Prostate gland (tissue), 2 donors: Measurements from ENCODE around the gene NR2F6. TPM values are rescaled to one million over a fixed set of nuclear protein-coding genes. Genes with fewer than 3 reads are reported as not detected.

Experiments used
- DNase-seq: peaks from one replicate; pipeline ENCODE4 v3.0.0-alpha.2; 2019; ENCODE audit warnings: low spot score
- H3K27ac ChIP-seq, 2 donors: fragments of 200-600 bp; sonication (generic); 2 replicates each; pipeline ENCODE4 v1.5.1; 2017 to 2019
- H3K27me3 ChIP-seq: fragments of 200-600 bp; sonication (generic); replicated peaks from 2 replicates; pipeline ENCODE4 v1.5.1; 2019; ENCODE audit not compliant: insufficient read depth
- H3K36me3 ChIP-seq, 2 donors: fragments of 200-600 bp; sonication (generic); 1 replicate in 1 of 2; 2 replicates in 1 of 2; pipeline versions ENCODE4 v1.5.1 to v1.8.1; 2017 to 2019
- H3K4me1 ChIP-seq: fragments of 200-600 bp; sonication (generic); replicated peaks from 2 replicates; pipeline ENCODE4 v1.5.1; 2019
- H3K4me3 ChIP-seq, 2 donors: fragments of 200-600 bp; sonication (generic); 2 replicates each; pipeline ENCODE4 v1.5.1; 2017 to 2019
- H3K9me3 ChIP-seq: fragments of 200-600 bp; sonication (generic); 2 replicates; pipeline ENCODE4 v1.5.1; 2017
- CTCF ChIP-seq, 4 experiments: fragments of 200-600 bp in 2 of 4; fragments of 450-650 bp in 2 of 4; sonication (generic) in 2 of 4; IDR thresholded peaks; 1 replicate in 3 of 4; 2 replicates in 1 of 4; pipeline ENCODE4 v1.5.1; 2016 to 2019; ENCODE audit warnings: antibody characterized with exemption in 4 of 4, mild to moderate bottlenecking in 2 of 4, moderate library complexity in 2 of 4
- POLR2A ChIP-seq: fragments of 450-650 bp; IDR thresholded peaks from one replicate; pipeline ENCODE4 v1.6.1; 2016; ENCODE audit warnings: antibody characterized with exemption, mild to moderate bottlenecking
- POLR2AphosphoS5 ChIP-seq: sonication (generic); formaldehyde crosslinking; IDR thresholded peaks from one replicate; pipeline ENCODE4 v1.6.1; 2017; ENCODE audit warnings: antibody characterized with exemption
- WGBS: methylation state at CpG from one replicate; pipeline ENCODE4 v1.1.5; 2018; 5-methylcytosine and 5-hydroxymethylcytosine counted together
- intact Hi-C: fragments of 100-400 bp; cut with DNase I; formaldehyde crosslinking; loops from one replicate; pipeline ENCODE4 v1.14.2; 2022
- total RNA-seq, 2 donors: library from RNA; depleted of rRNA; stranded (reverse); fragments of >200 nt; gene quantifications; one replicate each; pipeline ENCODE4 v1.1.0, GENCODE V29; 2016

Gene NR2F6
- total RNA-seq, 2 donors from 2014 or later = 91.7 to 108 TPM

GRCh38 chr19:17225053-17225452 lies 20.7 kb downstream of the NR2F6 start:
- Histone ChIP-seq H3K27me3 (no peaks in the 10 kb centered on the region), H3K27ac (no peak overlapping the region), H3K36me3 (no peaks in the 10 kb centered on the region), H3K4me3 (no peak overlapping the region), H3K4me1 (peaks cover 3% of the 10 kb centered on the region), H3K9me3 (no peaks in the 10 kb centered on the region)
- no peak for DNase-seq
- intact Hi-C loops = no loop called here
- TF ChIP-seq CTCF (IDR thresholded peaks at IDR 0.05) (no peak), POLR2AphosphoS5 (no peak), POLR2A (no peak)
- WGBS = 84% methylated on average over 10 of the region's 10 CpGs

GRCh38 chr19:17220207-17220758 lies 25.4 kb downstream of the NR2F6 start:
- DNase-seq = no peak
- Histone ChIP-seq H3K4me3 (no peak overlapping the region), H3K36me3 (peaks cover 0 to 4% of the 10 kb centered on the region in 2 donors), H3K27me3 (no peaks in the 10 kb centered on the region), H3K9me3 (no peaks in the 10 kb centered on the region), H3K27ac (no peak overlapping the region), H3K4me1 (no peaks in the 10 kb centered on the region)
- TF ChIP-seq CTCF (IDR thresholded peaks at IDR 0.05) (no peak), POLR2AphosphoS5 (no peak), POLR2A (no peak)
- intact Hi-C loops = no loop called here
- 52% methylated on average over 14 of the region's 14 CpGs for whole genome bisulfite sequencing

GRCh38 chr19:17219286-17219685 lies 26.4 kb downstream of the NR2F6 start:
- WGBS = 100% methylated on average over 7 of the region's 8 CpGs
- Histone ChIP-seq H3K4me1 (no peaks in the 10 kb centered on the region), H3K27ac (no peak overlapping the region), H3K4me3 (no peak overlapping the region), H3K9me3 (no peaks in the 10 kb centered on the region), H3K27me3 (no peaks in the 10 kb centered on the region), H3K36me3 (peaks cover 0 to 4% of the 10 kb centered on the region in 2 donors)
- intact Hi-C loops = no loop called here
- no peak for DNase-seq
- TF ChIP-seq POLR2AphosphoS5 = no peak
- TF ChIP-seq CTCF (IDR thresholded peaks at IDR 0.05) = no peak
- no peak for TF ChIP-seq POLR2A

GRCh38 chr19:17216058-17216670 lies 29.6 kb downstream of the NR2F6 start:
- 80% methylated on average over 13 of the region's 13 CpGs for WGBS
- Histone ChIP-seq H3K27me3 (no peaks in the 10 kb centered on the region), H3K4me3 (peak overlapping the region in 1 of 2 donors; percentile 71), H3K36me3 (peaks cover 0 to 4% of the 10 kb centered on the region in 2 donors), H3K9me3 (no peaks in the 10 kb centered on the region), H3K27ac (no peak overlapping the region), H3K4me1 (no peaks in the 10 kb centered on the region)
- TF ChIP-seq POLR2AphosphoS5 (no peak), POLR2A (no peak), CTCF (IDR thresholded peaks at IDR 0.05) (no peak)
- no peak for DNase-seq
- intact Hi-C loops = no loop called here
